Measurements from ENCODE around the gene TMPRSS6. TPM values are rescaled to one million over a fixed set of nuclear protein-coding genes. Genes with fewer than 3 reads are reported as not detected.

TMPRSS6 gene
- total and polyA plus RNA-seq, 2 donors (not counting 1 experiment from before 2014, with no cell fraction given), result not detected

DNA sequence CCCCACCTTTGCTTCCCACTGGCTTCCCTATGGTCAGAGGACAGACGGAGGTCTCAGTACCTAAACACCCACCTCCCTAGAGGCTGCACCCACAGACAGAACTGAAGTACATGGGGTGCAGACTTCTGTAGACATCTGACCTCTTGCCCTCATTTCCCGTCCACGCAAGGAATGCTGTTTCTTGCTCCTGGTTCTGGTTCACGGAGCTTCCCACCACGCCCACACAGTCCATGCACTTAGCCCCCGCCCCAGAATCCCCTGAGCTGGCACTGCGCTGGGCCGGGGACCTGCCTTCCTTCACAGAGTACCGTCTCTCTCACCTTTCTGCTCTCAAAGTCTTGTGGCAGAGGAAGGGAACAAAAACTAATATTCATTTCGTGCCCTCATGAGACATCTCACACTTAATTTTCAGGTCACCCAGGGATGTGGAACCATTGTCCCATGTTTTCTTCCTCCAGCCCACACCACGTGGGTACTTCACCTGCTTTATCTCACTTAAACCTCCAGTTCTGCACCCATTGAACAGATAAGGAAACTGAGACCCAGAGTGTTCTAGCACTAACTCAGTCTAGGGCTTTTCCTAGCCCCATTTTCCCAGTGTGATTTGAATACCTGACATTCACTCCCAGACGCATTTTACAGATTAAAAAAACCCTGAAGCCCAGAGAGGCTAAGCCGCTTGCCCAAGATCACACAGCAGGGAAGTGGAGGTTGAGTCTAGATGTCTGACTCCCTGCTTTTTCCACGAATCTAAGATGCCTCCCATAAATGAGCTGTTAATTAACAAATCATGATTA, 5.7 kb downstream of the TMPRSS6 start:
- Histone ChIP-seq H4K20me1 (ENCODE audit: control insufficient read depth, extremely low read depth, insufficient read depth, low read length) (no peaks in the 10 kb centered on the region), H3K4me2 (ENCODE audit: extremely low read depth, insufficient read depth, low read length) (no peak overlapping the region), H3K79me2 (ENCODE audit: control insufficient read depth, insufficient read depth, low read length) (no peaks in the 10 kb centered on the region), H3K27me3 (ENCODE audit: control insufficient read depth, insufficient read depth, low read length) (peaks cover 5% of the 10 kb centered on the region), H3K36me3 (ENCODE audit: control insufficient read depth, insufficient read depth, low read length) (no peaks in the 10 kb centered on the region), H3K9me3 (ENCODE audit: control insufficient read depth, insufficient read depth, low read depth, low read length) (no peaks in the 10 kb centered on the region), H2AFZ (ENCODE audit: low read length) (no peak overlapping the region), H3K4me3 (replicated peaks in 1 of 4; ENCODE audit: control extremely low read depth in 1 of 4, insufficient read depth in 1 of 4, low read depth in 3 of 4, low read length in 4 of 4) (no peak overlapping the region), H3K27ac (ENCODE audit: insufficient read depth, low read length) (no peak overlapping the region), H3K9ac (ENCODE audit: insufficient read depth, low read length) (no peak overlapping the region), H3K4me1 (ENCODE audit: control insufficient read depth, extremely low read depth, insufficient read depth, low read length) (no peaks in the 10 kb centered on the region)
- DNase-seq (ENCODE audit: low read depth in 2 of 2), result no peak
- TF ChIP-seq, protein P1, sequence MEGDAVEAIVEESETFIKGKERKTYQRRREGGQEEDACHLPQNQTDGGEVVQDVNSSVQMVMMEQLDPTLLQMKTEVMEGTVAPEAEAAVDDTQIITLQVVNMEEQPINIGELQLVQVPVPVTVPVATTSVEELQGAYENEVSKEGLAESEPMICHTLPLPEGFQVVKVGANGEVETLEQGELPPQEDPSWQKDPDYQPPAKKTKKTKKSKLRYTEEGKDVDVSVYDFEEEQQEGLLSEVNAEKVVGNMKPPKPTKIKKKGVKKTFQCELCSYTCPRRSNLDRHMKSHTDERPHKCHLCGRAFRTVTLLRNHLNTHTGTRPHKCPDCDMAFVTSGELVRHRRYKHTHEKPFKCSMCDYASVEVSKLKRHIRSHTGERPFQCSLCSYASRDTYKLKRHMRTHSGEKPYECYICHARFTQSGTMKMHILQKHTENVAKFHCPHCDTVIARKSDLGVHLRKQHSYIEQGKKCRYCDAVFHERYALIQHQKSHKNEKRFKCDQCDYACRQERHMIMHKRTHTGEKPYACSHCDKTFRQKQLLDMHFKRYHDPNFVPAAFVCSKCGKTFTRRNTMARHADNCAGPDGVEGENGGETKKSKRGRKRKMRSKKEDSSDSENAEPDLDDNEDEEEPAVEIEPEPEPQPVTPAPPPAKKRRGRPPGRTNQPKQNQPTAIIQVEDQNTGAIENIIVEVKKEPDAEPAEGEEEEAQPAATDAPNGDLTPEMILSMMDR (conservative IDR thresholded peaks at IDR 0.05 in 1 of 2, IDR thresholded peaks at IDR 0.05 in 1 of 2; ENCODE audit: low read depth in 1 of 2, low read length in 2 of 2), result no peak
- no peak for TF ChIP-seq EZH2 (IDR thresholded peaks at IDR 0.05; ENCODE audit: low read length, missing control alignments)

DNA sequence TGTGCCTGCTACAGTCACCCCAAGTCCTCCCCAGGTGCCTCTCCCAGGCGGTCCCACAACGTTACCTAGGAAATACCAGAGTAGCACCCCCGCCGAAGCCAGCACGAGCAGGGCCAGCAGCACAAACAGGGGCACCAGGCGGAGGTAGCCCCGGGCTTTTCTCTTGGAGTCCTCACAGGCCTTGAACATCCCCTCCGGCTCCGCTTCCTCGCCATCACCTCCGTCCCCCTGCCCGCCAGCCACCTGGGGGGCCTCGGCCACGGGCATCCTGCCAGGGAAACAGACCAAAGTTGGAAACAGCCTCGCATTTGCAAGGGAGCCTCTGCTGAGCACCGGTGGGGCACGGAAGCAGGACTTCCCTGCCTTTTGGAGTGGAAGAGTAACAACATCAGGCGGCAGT, 6.4 kb downstream of the TMPRSS6 start:
- Histone ChIP-seq H3K36me3 (ENCODE audit: control insufficient read depth, insufficient read depth, low read length) (no peaks in the 10 kb centered on the region), H3K79me2 (ENCODE audit: control insufficient read depth, insufficient read depth, low read length) (no peaks in the 10 kb centered on the region), H4K20me1 (ENCODE audit: control insufficient read depth, extremely low read depth, insufficient read depth, low read length) (no peaks in the 10 kb centered on the region), H3K27ac (ENCODE audit: insufficient read depth, low read length) (no peak overlapping the region), H3K27me3 (ENCODE audit: control insufficient read depth, insufficient read depth, low read length) (peaks cover 5% of the 10 kb centered on the region), H3K4me3 (replicated peaks in 1 of 4; ENCODE audit: control extremely low read depth in 1 of 4, insufficient read depth in 1 of 4, low read depth in 3 of 4, low read length in 4 of 4) (no peak overlapping the region), H3K9ac (ENCODE audit: insufficient read depth, low read length) (no peak overlapping the region), H3K4me2 (ENCODE audit: extremely low read depth, insufficient read depth, low read length) (no peak overlapping the region), H2AFZ (ENCODE audit: low read length) (no peak overlapping the region), H3K4me1 (ENCODE audit: control insufficient read depth, extremely low read depth, insufficient read depth, low read length) (no peaks in the 10 kb centered on the region), H3K9me3 (ENCODE audit: control insufficient read depth, insufficient read depth, low read depth, low read length) (no peaks in the 10 kb centered on the region)
- TF ChIP-seq EZH2 (IDR thresholded peaks at IDR 0.05; ENCODE audit: low read length, missing control alignments), result no peak
- no peak for DNase-seq (ENCODE audit: low read depth in 2 of 2)

DNA sequence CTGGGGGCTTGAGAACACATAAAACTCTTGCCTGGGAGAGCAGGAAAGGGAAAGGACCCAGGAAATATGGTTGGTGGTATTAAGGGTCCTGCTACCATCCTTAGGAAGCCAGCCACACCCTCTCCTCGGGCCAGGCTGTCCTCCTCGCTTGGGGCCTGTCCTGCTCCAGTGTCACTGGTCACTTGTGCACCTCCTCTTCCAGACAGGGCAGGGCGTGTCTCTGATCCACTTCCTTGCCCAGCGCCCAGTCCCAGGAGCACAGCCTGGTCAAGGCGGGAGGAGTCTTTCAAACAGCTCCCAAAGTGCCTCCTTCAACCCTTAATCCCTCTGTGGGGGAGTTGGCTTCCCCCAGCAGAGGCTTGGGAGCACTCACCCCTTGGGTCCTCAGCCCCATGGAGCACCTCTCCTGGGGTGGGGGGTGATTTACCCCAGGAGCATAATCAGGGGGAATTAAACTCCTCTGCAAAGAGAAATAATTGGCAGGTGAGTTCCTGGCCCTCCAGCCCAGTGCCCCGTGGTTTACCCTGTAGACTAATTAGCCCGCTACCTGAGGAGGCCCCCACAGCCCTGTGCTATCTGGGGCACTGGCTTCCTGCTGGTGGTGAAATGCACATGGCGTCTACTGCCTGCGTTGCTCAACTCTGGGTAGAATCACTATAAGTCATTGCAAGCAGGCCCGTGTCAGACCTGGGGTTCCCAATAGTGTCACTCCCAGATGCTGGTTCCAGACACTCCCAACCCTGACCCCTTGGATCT, 8.0 kb downstream of the TMPRSS6 start:
- Histone ChIP-seq H3K4me2 (ENCODE audit: extremely low read depth, insufficient read depth, low read length) (no peak overlapping the region), H3K9me3 (ENCODE audit: control insufficient read depth, insufficient read depth, low read depth, low read length) (no peaks in the 10 kb centered on the region), H2AFZ (ENCODE audit: low read length) (no peak overlapping the region), H3K27me3 (ENCODE audit: control insufficient read depth, insufficient read depth, low read length) (peaks cover 5% of the 10 kb centered on the region), H3K4me1 (ENCODE audit: control insufficient read depth, extremely low read depth, insufficient read depth, low read length) (no peaks in the 10 kb centered on the region), H3K4me3 (replicated peaks in 1 of 4; ENCODE audit: control extremely low read depth in 1 of 4, insufficient read depth in 1 of 4, low read depth in 3 of 4, low read length in 4 of 4) (no peak overlapping the region), H3K27ac (ENCODE audit: insufficient read depth, low read length) (no peak overlapping the region), H4K20me1 (ENCODE audit: control insufficient read depth, extremely low read depth, insufficient read depth, low read length) (no peaks in the 10 kb centered on the region), H3K79me2 (ENCODE audit: control insufficient read depth, insufficient read depth, low read length) (no peaks in the 10 kb centered on the region), H3K9ac (ENCODE audit: insufficient read depth, low read length) (no peak overlapping the region), H3K36me3 (ENCODE audit: control insufficient read depth, insufficient read depth, low read length) (no peaks in the 10 kb centered on the region)
- no peak for DNase-seq (ENCODE audit: low read depth in 2 of 2)
- TF ChIP-seq, protein P1 (conservative IDR thresholded peaks at IDR 0.05 in 1 of 2, IDR thresholded peaks at IDR 0.05 in 1 of 2; ENCODE audit: low read depth in 1 of 2, low read length in 2 of 2), result no peak
- no peak for TF ChIP-seq EZH2 (IDR thresholded peaks at IDR 0.05; ENCODE audit: low read length, missing control alignments)
